HepG2 (cell line): ENCODE data around the gene TMEM236. TPM values are rescaled to one million over a fixed set of nuclear protein-coding genes. Genes with fewer than 3 reads are reported as not detected.

ENCODE experiments used
- ATAC-seq: fragments of 200-7000 bp; cut with Tn5 transposase; 3 replicates; pipeline ENCODE4 v1.9.1; 2020; ENCODE audit warnings: mild to moderate bottlenecking, moderate library complexity
- BruUV-seq: library from RNA; stranded (reverse); fragments of 400-500 nt; replicated peaks from 2 replicates; lab custom pipeline; 2021; lab: Mats Ljungman, UMichigan
- CTCF ChIA-PET: fragments of 300-600 bp; formaldehyde crosslinking; extraction: SDS; loops from one replicate; lab custom pipeline; 2021; ENCODE audit warnings: low total read pairs, inconsistent platforms, low intra/inter-chr PET ratio; lab: Yijun Ruan, JAX
- POLR2A ChIA-PET: fragments of 350-600 bp; sonication (Branson Sonifier 250); formaldehyde crosslinking; loops from one replicate; lab custom pipeline; 2020; ENCODE audit warnings: antibody characterized with exemption, inconsistent platforms; lab: Yijun Ruan, JAX
- DNase-seq: peaks from one replicate; pipeline ENCODE4 v3.0.0-alpha.2; 2015; ENCODE audit warnings: low spot score
- FAIRE-seq: peaks from 3 replicates; lab custom pipeline; 2011; peaks lifted over from hg19 to GRCh38; lab: Jason Lieb, UNC
- H2AFZ ChIP-seq: one replicate; pipeline ENCODE4 v1.6.1; 2011; ENCODE audit warnings: low read length, inconsistent platforms
- H3K27ac ChIP-seq: fragments of 300-600 bp; 3 replicates; pipeline ENCODE4 v1.8.0; 2011; ENCODE audit warnings: mixed run types, mild to moderate bottlenecking, mixed read lengths, low read length, inconsistent platforms; ENCODE audit not compliant: insufficient read depth; ENCODE audit errors: extremely low read length
- H3K27me3 ChIP-seq, 2 experiments: fragments of 200-600 bp in 1 of 2; 2 replicates in 1 of 2; 3 replicates in 1 of 2; pipeline versions ENCODE4 v1.6.0 to v1.8.0; 2011; ENCODE audit warnings: low read length in 2 of 2, mild to moderate bottlenecking in 2 of 2, moderate library complexity in 2 of 2, inconsistent platforms in 1 of 2; ENCODE audit not compliant: insufficient read depth in 2 of 2, control insufficient read depth in 1 of 2
- H3K36me3 ChIP-seq, 2 experiments: fragments of 200-600 bp in 1 of 2; replicated peaks in 1 of 2; 2 replicates in 1 of 2; 3 replicates in 1 of 2; pipeline versions ENCODE4 v1.5.1 to v1.8.0; 2011; ENCODE audit warnings: low read length in 2 of 2, inconsistent platforms in 1 of 2; ENCODE audit not compliant: insufficient read depth in 2 of 2, control insufficient read depth in 1 of 2
- H3K4me1 ChIP-seq: 2 replicates; pipeline ENCODE4 v1.5.1; 2012; ENCODE audit warnings: low read length, inconsistent platforms; ENCODE audit not compliant: insufficient read depth
- H3K4me2 ChIP-seq: 2 replicates; pipeline ENCODE4 v1.6.0; 2011; ENCODE audit warnings: low read depth, low read length, inconsistent platforms
- H3K4me3 ChIP-seq, 3 experiments: fragments of 200-600 bp in 1 of 3; sonication (generic), shearing (Covaris generic) in 1 of 3; replicated peaks in 1 of 3; 2 replicates each; pipeline ENCODE4 v1.5.1; 2011 to 2016; ENCODE audit warnings: low read length in 3 of 3, inconsistent platforms in 2 of 3, low read depth in 2 of 3, mild to moderate bottlenecking in 2 of 3, control low read depth in 1 of 3, mixed read lengths in 1 of 3; ENCODE audit not compliant: insufficient read depth in 1 of 3
- H3K79me2 ChIP-seq: one replicate; pipeline ENCODE4 v1.6.1; 2011; ENCODE audit warnings: low read length, inconsistent platforms; ENCODE audit not compliant: insufficient read depth
- H3K9ac ChIP-seq: 2 replicates; pipeline ENCODE4 v1.6.0; 2011; ENCODE audit warnings: mild to moderate bottlenecking, low read depth, low read length, inconsistent platforms; ENCODE audit not compliant: insufficient read depth
- H3K9me3 ChIP-seq: 2 replicates; pipeline ENCODE4 v1.5.1; 2012; ENCODE audit warnings: mild to moderate bottlenecking, low read length
- H4K20me1 ChIP-seq: 2 replicates; pipeline ENCODE4 v1.6.0; 2011; ENCODE audit warnings: inconsistent platforms, mild to moderate bottlenecking, low read length, moderate library complexity; ENCODE audit not compliant: insufficient read depth
- ARHGAP35 ChIP-seq: sonication (generic); formaldehyde crosslinking; IDR thresholded peaks from 2 replicates; pipeline ENCODE4 v1.9.0; 2022; ENCODE audit warnings: mild to moderate bottlenecking, inconsistent platforms, moderate library complexity, missing genetic modification reagents, borderline replicate concordance
- ATF7 ChIP-seq, 2 experiments: fragments of 450-650 bp in 1 of 2; sonication (generic) in 1 of 2; formaldehyde crosslinking in 1 of 2; IDR thresholded peaks; 2 replicates each; pipeline versions ENCODE4 v1.4.0 to v1.6.1; 2016 to 2020; ENCODE audit warnings: antibody characterized with exemption in 1 of 2, mild to moderate bottlenecking in 1 of 2, missing genetic modification reagents in 1 of 2
- JUND ChIP-seq: sonication (generic); formaldehyde crosslinking; IDR thresholded peaks from 2 replicates; pipeline ENCODE4 v1.8.0; 2022; ENCODE audit warnings: mild to moderate bottlenecking, missing genetic modification reagents
- LRRFIP1 ChIP-seq: sonication (generic); formaldehyde crosslinking; conservative IDR thresholded peaks from 2 replicates; pipeline ENCODE4 v1.4.0; 2020; ENCODE audit warnings: missing genetic modification reagents
- MBD4 ChIP-seq: IDR thresholded peaks from 2 replicates; pipeline ENCODE4 v1.6.1; 2012; ENCODE audit warnings: low read length, inconsistent platforms, borderline replicate concordance
- MTF1 ChIP-seq: sonication (generic); formaldehyde crosslinking; IDR thresholded peaks from 2 replicates; pipeline ENCODE4 v1.5.0; 2020; ENCODE audit warnings: missing genetic modification reagents
- RXRA ChIP-seq: sonication (generic); formaldehyde crosslinking; IDR thresholded peaks from 2 replicates; pipeline ENCODE4 v1.5.1; 2020; ENCODE audit warnings: missing genetic modification reagents
- SAFB2 ChIP-seq: sonication (generic); formaldehyde crosslinking; IDR thresholded peaks from 2 replicates; pipeline ENCODE4 v1.5.1; 2020; ENCODE audit warnings: missing genetic modification reagents, low read depth, mild to moderate bottlenecking, borderline replicate concordance
- TBX3 ChIP-seq: fragments of 450-650 bp; IDR thresholded peaks from 2 replicates; pipeline ENCODE4 v1.6.1; 2017; ENCODE audit warnings: antibody characterized with exemption, mild to moderate bottlenecking, inconsistent platforms, borderline replicate concordance
- ZMAT3 ChIP-seq: sonication (generic); formaldehyde crosslinking; conservative IDR thresholded peaks from 2 replicates; pipeline ENCODE4 v1.7.0; 2021; ENCODE audit warnings: missing genetic modification reagents
- ZNF484 ChIP-seq: sonication (generic); formaldehyde crosslinking; IDR thresholded peaks from 2 replicates; pipeline ENCODE4 v1.5.1; 2020; ENCODE audit warnings: mild to moderate bottlenecking, low read depth, missing genetic modification reagents, borderline replicate concordance
- ZNF549 ChIP-seq: sonication (generic); formaldehyde crosslinking; IDR thresholded peaks from 2 replicates; pipeline ENCODE4 v1.5.0; 2020; ENCODE audit warnings: missing genetic modification reagents
- ZNF558 ChIP-seq: sonication (generic); formaldehyde crosslinking; IDR thresholded peaks from 2 replicates; pipeline ENCODE4 v1.9.0; 2022; ENCODE audit warnings: mild to moderate bottlenecking, missing genetic modification reagents, borderline replicate concordance
- ZNF687 ChIP-seq: sonication (generic); formaldehyde crosslinking; IDR thresholded peaks from 2 replicates; pipeline ENCODE4 v1.5.1; 2020; ENCODE audit warnings: mild to moderate bottlenecking, missing genetic modification reagents, moderate library complexity
- ZNF703 ChIP-seq: sonication (generic); formaldehyde crosslinking; IDR thresholded peaks from 2 replicates; pipeline ENCODE4 v1.5.1; 2020; ENCODE audit warnings: missing genetic modification reagents, mild to moderate bottlenecking, moderate library complexity, borderline replicate concordance
- ZNF788 ChIP-seq: sonication (generic); formaldehyde crosslinking; IDR thresholded peaks from 2 replicates; pipeline ENCODE4 v1.5.0; 2020; ENCODE audit warnings: mild to moderate bottlenecking, missing genetic modification reagents, borderline replicate concordance
- WGBS: methylation state at CpG from one replicate; pipeline ENCODE4 v1.1.6; 2017; ENCODE audit warnings: low lambda C conversion rate; 5-methylcytosine and 5-hydroxymethylcytosine counted together
- in situ Hi-C: cut with HindIII; loops from 2 replicates; pipeline ENCODE4 v1.10.0; 2017; ENCODE audit warnings: low pct_unique_long_range_greater_than_20kb; ENCODE audit not compliant: extremely low pct_ligation_motif_present
- intact Hi-C: fragments of 100-400 bp; cut with micrococcal nuclease; formaldehyde crosslinking; loops from one replicate; pipeline ENCODE4 v1.10.0; 2022; ENCODE audit not compliant: unreplicated experiment
- polyA plus RNA-seq, 8 experiments: library from polyadenylated mRNA; depleted of rRNA in 3 of 8; stranded (reverse) in 7 of 8; unstranded in 1 of 8; fragments of >200 nt; fragmentation: Illumina TruSeq in 4 of 8; extraction: Trizol in 4 of 8; gene quantifications; 2 replicates each; pipeline versions ENCODE4 v1.2.1 to v1.2.3, GENCODE V29; 2011 to 2016; ENCODE audit warnings: low read depth in 4 of 8, missing spikeins in 1 of 8, mixed read lengths in 1 of 8; ENCODE audit not compliant: insufficient read depth in 1 of 8
- total RNA-seq, 5 experiments: library from RNA; depleted of rRNA; stranded (reverse); fragments of >200 nt; fragmentation: Illumina TruSeq; extraction: Trizol; gene quantifications; 2 replicates each; pipeline ENCODE4 v1.2.3, GENCODE V29; 2016; ENCODE audit warnings: low read depth in 1 of 5

TMEM236 gene
- total and polyA plus RNA-seq, 2 of the 13 experiments (the other 11 are each of a cell fraction or from before 2014, with no cell fraction given): 0.04 to 0.08 TPM

GRCh38 chr10:17795813-17796594 is 44.0 kb downstream of the TMEM236 start (continued):
- no peak for TF ChIP-seq LRRFIP1 (CRISPR knock-in tag)
- TF ChIP-seq MTF1 (CRISPR knock-in tag): no peak
- no peak for TF ChIP-seq ZNF549 (CRISPR knock-in tag)
- TF ChIP-seq RXRA (CRISPR knock-in tag): no peak
- no peak for TF ChIP-seq ZNF484 (CRISPR knock-in tag)
- TF ChIP-seq TBX3: no peak
- no peak for TF ChIP-seq JUND (CRISPR knock-in tag)
- TF ChIP-seq, all 625 proteins: peak for 0

GRCh38 chr10:17801507-17801906 is 49.5 kb downstream of the TMEM236 start:
- no peak overlapping the region for H2AFZ ChIP-seq
- TF ChIP-seq SAFB2 (CRISPR knock-in tag): no peak
- no peak for TF ChIP-seq ARHGAP35 (CRISPR knock-in tag)
- TF ChIP-seq ATF7 (IDR thresholded peaks at IDR 0.05): no peak
- TF ChIP-seq ATF7 (CRISPR knock-in tag; IDR thresholded peaks at IDR 0.05): no peak
- no peak for TF ChIP-seq ZMAT3 (CRISPR knock-in tag)
- no peak for TF ChIP-seq ZNF558
- no peak for TF ChIP-seq ZNF703
- TF ChIP-seq ZNF687: no peak
- TF ChIP-seq ZNF788 (CRISPR knock-in tag): no peak
- TF ChIP-seq MBD4: no peak

More at GRCh38 chr10:17801507-17801906, 49.5 kb downstream of the TMEM236 start:
- no peak for ATAC-seq
- no TSS peak for BruUV-seq
- H3K4me1 ChIP-seq: no peaks in the 10 kb centered on the region
- no peak overlapping the region for H3K27ac ChIP-seq
- no peaks in the 10 kb centered on the region for H3K79me2 ChIP-seq
- H4K20me1 ChIP-seq: no peaks in the 10 kb centered on the region
- no peak overlapping the region for H3K4me3 ChIP-seq
- in situ Hi-C loops (no loop called here), intact Hi-C loops (no loop called here)
- ChIA-PET POLR2A (no interaction called here), CTCF (no interaction called here)
- no peaks in the 10 kb centered on the region for H3K36me3 ChIP-seq
- FAIRE-seq: no peak
- H3K9ac ChIP-seq: no peak overlapping the region
- 38% methylated on average over 3 of the region's 3 CpGs for WGBS
- peak; percentile 5 for DNase-seq
- no peaks in the 10 kb centered on the region for H3K9me3 ChIP-seq
- H3K27me3 ChIP-seq: peaks cover 0 to under 1% of the 10 kb centered on the region in 2 experiments; a peak in 1 of 5 replicates
- H3K4me2 ChIP-seq: no peak overlapping the region
